HepG2 (cell line): ENCODE measurements around the gene ASL. TPM values are rescaled to one million over a fixed set of nuclear protein-coding genes. Genes with fewer than 3 reads are reported as not detected.

Experiments used
- FOXK2 ChIP-seq: fragments of 450-650 bp; IDR thresholded peaks from 2 replicates; pipeline ENCODE4 v1.6.1; 2016
- KDM4B ChIP-seq: sonication (generic); formaldehyde crosslinking; IDR thresholded peaks from 2 replicates; pipeline ENCODE4 v1.4.0; 2020; ENCODE audit warnings: missing genetic modification reagents
- MEF2D ChIP-seq: sonication (generic); formaldehyde crosslinking; IDR thresholded peaks from 2 replicates; pipeline ENCODE4 v1.5.1; 2020; ENCODE audit warnings: mild to moderate bottlenecking, missing genetic modification reagents
- NFIC ChIP-seq: IDR thresholded peaks from 2 replicates; pipeline ENCODE4 v1.6.1; 2012; ENCODE audit warnings: mild to moderate bottlenecking, low read length, inconsistent platforms
- NKX3-1 ChIP-seq: sonication (generic); formaldehyde crosslinking; IDR thresholded peaks from 2 replicates; pipeline ENCODE4 v1.5.0; 2020; ENCODE audit warnings: missing genetic modification reagents
- PHB2 ChIP-seq: fragments of 450-650 bp; IDR thresholded peaks from 2 replicates; pipeline ENCODE4 v1.6.1; 2018; ENCODE audit not compliant: partially characterized antibody
- SKI ChIP-seq: fragments of 450-650 bp; IDR thresholded peaks from one replicate; pipeline ENCODE4 v1.6.1; 2018; ENCODE audit warnings: mild to moderate bottlenecking; ENCODE audit not compliant: partially characterized antibody
- SMARCC2 ChIP-seq: fragments of 450-650 bp; IDR thresholded peaks from 2 replicates; pipeline ENCODE4 v1.6.1; 2017; ENCODE audit warnings: antibody characterized with exemption, mild to moderate bottlenecking
- SP140L ChIP-seq: sonication (generic); formaldehyde crosslinking; IDR thresholded peaks from 2 replicates; pipeline ENCODE4 v1.4.0; 2020; ENCODE audit warnings: missing genetic modification reagents, borderline replicate concordance
- SRY ChIP-seq: sonication (generic); formaldehyde crosslinking; IDR thresholded peaks from 2 replicates; pipeline ENCODE4 v1.8.0; 2022; ENCODE audit warnings: mild to moderate bottlenecking, missing genetic modification reagents
- UBTF ChIP-seq: sonication (generic); formaldehyde crosslinking; IDR thresholded peaks from 2 replicates; pipeline ENCODE4 v1.4.0; 2020; ENCODE audit warnings: mild to moderate bottlenecking, missing genetic modification reagents
- ZNF207 ChIP-seq: fragments of 450-650 bp; IDR thresholded peaks from 2 replicates; pipeline ENCODE4 v1.6.1; 2016; ENCODE audit warnings: antibody characterized with exemption, borderline replicate concordance
- ZNF232 ChIP-seq: sonication (generic); formaldehyde crosslinking; IDR thresholded peaks from 2 replicates; pipeline ENCODE4 v1.4.0; 2020; ENCODE audit warnings: missing genetic modification reagents, borderline replicate concordance
- ZNF432 ChIP-seq: sonication (generic); formaldehyde crosslinking; IDR thresholded peaks from 2 replicates; pipeline ENCODE4 v1.5.0; 2020; ENCODE audit warnings: missing genetic modification reagents, mild to moderate bottlenecking, borderline replicate concordance
- ZNF547 ChIP-seq: sonication (generic); formaldehyde crosslinking; IDR thresholded peaks from 2 replicates; pipeline ENCODE4 v1.5.1; 2020; ENCODE audit warnings: mild to moderate bottlenecking, missing genetic modification reagents
- ZNF710 ChIP-seq: sonication (generic); formaldehyde crosslinking; IDR thresholded peaks from 2 replicates; pipeline ENCODE4 v1.5.0; 2020; ENCODE audit warnings: mild to moderate bottlenecking, missing genetic modification reagents, borderline replicate concordance
- ZNF766 ChIP-seq: sonication (generic); formaldehyde crosslinking; IDR thresholded peaks from 2 replicates; pipeline ENCODE4 v1.5.0; 2020; ENCODE audit warnings: missing genetic modification reagents, borderline replicate concordance
- polyA plus RNA-seq, 8 experiments: library from polyadenylated mRNA; depleted of rRNA in 3 of 8; stranded (reverse) in 7 of 8; unstranded in 1 of 8; fragments of >200 nt; fragmentation: Illumina TruSeq in 4 of 8; extraction: Trizol in 4 of 8; gene quantifications; 2 replicates each; pipeline versions ENCODE4 v1.2.1 to v1.2.3, GENCODE V29; 2011 to 2016; ENCODE audit warnings: low read depth in 4 of 8, missing spikeins in 1 of 8, mixed read lengths in 1 of 8; ENCODE audit not compliant: insufficient read depth in 1 of 8
- total RNA-seq, 5 experiments: library from RNA; depleted of rRNA; stranded (reverse); fragments of >200 nt; fragmentation: Illumina TruSeq; extraction: Trizol; gene quantifications; 2 replicates each; pipeline ENCODE4 v1.2.3, GENCODE V29; 2016; ENCODE audit warnings: low read depth in 1 of 5
- TF ChIP-seq, protein P1 (sequence below): sonication (generic); formaldehyde crosslinking; IDR thresholded peaks from 2 replicates; pipeline ENCODE4 v1.5.0; 2020; ENCODE audit warnings: mild to moderate bottlenecking, missing genetic modification reagents, borderline replicate concordance
- TF ChIP-seq, protein P2 (sequence below): sonication (generic); formaldehyde crosslinking; IDR thresholded peaks from 2 replicates; pipeline ENCODE4 v1.4.0; 2020; ENCODE audit warnings: mild to moderate bottlenecking, low read depth, missing genetic modification reagents

ASL gene
- total and polyA plus RNA-seq, 2 of the 13 experiments (the other 11 are each of a cell fraction or from before 2014, with no cell fraction given), result 71.4 to 96.5 TPM

DNA sequence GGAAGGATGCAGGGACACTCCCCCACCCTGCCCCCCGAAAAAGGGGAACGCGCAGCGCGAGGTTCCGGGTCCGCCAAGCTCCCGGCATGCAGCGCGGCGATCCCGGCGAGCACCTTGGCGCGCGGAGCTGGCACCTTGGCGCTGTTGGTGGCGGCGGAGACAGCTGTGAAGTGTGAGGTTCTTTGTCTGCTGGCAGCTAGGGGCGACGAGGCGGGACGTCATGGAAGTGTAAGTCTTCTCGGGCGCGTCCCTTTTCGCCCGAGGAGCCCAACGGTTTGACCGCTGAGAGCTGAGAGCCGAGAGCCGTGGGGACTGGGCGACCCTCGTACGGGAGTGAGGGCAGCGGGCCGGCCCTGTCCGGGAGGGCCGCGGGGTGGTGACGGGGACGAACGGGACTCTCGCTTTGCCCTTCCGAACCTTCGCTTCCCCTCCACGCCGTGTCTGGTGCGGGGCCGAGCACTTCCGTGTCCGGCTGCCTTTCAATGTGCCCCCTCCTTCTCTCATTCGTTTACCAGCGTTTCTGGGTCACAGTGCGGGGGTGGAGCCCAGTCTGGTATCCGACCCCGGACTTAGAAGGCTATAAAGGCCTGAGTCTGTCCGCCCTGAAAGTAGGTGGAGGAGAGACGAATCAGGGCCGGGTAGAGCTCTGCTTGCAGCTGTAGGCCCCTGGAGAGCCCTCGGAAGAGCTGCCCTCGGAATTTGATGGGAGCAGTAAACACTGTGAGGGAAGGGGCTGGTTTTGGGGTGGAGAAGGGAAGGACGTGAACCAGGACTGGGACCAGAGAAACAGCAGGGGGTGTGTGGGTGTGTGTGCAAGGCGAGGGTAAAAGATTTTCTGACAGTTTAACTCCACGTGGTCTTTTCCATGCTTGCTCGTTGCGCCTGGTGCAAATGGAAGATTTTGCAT lies 39.4 kb downstream of the ASL start, which contains the start of gene CRCP (continued):
- TF ChIP-seq, protein P1, sequence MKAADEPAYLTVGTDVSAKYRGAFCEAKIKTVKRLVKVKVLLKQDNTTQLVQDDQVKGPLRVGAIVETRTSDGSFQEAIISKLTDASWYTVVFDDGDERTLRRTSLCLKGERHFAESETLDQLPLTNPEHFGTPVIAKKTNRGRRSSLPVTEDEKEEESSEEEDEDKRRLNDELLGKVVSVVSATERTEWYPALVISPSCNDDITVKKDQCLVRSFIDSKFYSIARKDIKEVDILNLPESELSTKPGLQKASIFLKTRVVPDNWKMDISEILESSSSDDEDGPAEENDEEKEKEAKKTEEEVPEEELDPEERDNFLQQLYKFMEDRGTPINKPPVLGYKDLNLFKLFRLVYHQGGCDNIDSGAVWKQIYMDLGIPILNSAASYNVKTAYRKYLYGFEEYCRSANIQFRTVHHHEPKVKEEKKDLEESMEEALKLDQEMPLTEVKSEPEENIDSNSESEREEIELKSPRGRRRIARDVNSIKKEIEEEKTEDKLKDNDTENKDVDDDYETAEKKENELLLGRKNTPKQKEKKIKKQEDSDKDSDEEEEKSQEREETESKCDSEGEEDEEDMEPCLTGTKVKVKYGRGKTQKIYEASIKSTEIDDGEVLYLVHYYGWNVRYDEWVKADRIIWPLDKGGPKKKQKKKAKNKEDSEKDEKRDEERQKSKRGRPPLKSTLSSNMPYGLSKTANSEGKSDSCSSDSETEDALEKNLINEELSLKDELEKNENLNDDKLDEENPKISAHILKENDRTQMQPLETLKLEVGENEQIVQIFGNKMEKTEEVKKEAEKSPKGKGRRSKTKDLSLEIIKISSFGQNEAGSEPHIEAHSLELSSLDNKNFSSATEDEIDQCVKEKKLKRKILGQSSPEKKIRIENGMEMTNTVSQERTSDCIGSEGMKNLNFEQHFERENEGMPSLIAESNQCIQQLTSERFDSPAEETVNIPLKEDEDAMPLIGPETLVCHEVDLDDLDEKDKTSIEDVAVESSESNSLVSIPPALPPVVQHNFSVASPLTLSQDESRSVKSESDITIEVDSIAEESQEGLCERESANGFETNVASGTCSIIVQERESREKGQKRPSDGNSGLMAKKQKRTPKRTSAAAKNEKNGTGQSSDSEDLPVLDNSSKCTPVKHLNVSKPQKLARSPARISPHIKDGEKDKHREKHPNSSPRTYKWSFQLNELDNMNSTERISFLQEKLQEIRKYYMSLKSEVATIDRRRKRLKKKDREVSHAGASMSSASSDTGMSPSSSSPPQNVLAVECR (CRISPR knock-in tag), result peak; percentile 91
- TF ChIP-seq PHB2, result no peak
- TF ChIP-seq FOXK2, result 0 out of 2 replicates have a peak, but pooled peaks have one; percentile 36
- no peak for TF ChIP-seq ZNF207
- no peak for TF ChIP-seq SP140L (CRISPR knock-in tag)
- peak; percentile 78; the same call in 1 of the 2 replicates for TF ChIP-seq MEF2D (CRISPR knock-in tag)
- peak; percentile 87 for TF ChIP-seq UBTF (CRISPR knock-in tag)
- peak; percentile 27; the same call in 1 of the 2 replicates for TF ChIP-seq NKX3-1
- TF ChIP-seq SMARCC2, result no peak
- TF ChIP-seq SKI, result peak; percentile 61
- peak; percentile 63; the same call in 1 of the 2 replicates for TF ChIP-seq ZNF232
- TF ChIP-seq NFIC, result no peak
- no peak for TF ChIP-seq ZNF766 (CRISPR knock-in tag)
- 0 out of 2 replicates have a peak, but pooled peaks have one; percentile 37 for TF ChIP-seq KDM4B (CRISPR knock-in tag)
- peak; percentile 31; the same call in 1 of the 2 replicates for TF ChIP-seq ZNF710 (CRISPR knock-in tag)
- TF ChIP-seq ZNF432 (CRISPR knock-in tag), result no peak
- TF ChIP-seq, protein P2, sequence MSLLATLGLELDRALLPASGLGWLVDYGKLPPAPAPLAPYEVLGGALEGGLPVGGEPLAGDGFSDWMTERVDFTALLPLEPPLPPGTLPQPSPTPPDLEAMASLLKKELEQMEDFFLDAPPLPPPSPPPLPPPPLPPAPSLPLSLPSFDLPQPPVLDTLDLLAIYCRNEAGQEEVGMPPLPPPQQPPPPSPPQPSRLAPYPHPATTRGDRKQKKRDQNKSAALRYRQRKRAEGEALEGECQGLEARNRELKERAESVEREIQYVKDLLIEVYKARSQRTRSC (CRISPR knock-in tag), result peak; percentile 39; the same call in 1 of the 2 replicates
- TF ChIP-seq SRY (CRISPR knock-in tag), result peak; percentile 75; the same call in 1 of the 2 replicates
- TF ChIP-seq ZNF547 (CRISPR knock-in tag), result 0 out of 2 replicates have a peak, but pooled peaks have one; percentile 63
